Activated T-cell treated with anti-CD3 and anti-CD28 coated beads, Interleukin-2, amount 50 U/mL, for 24 hours (primary cell): Measurements from ENCODE around the gene ABCC10.

Experiments used
- DNase-seq: peaks from one replicate; pipeline ENCODE4 v3.0.0-alpha.2; 2020
- H3K27ac Mint-ChIP-seq: 2 replicates; pipeline ENCODE4 v1.8.0; 2020; ENCODE audit warnings: mild to moderate bottlenecking, mixed read lengths
- H3K27me3 Mint-ChIP-seq: 2 replicates; pipeline ENCODE4 v1.8.0; 2020; ENCODE audit warnings: mixed read lengths
- H3K36me3 Mint-ChIP-seq: 2 replicates; pipeline ENCODE4 v1.8.0; 2020; ENCODE audit warnings: low read depth, mixed read lengths
- H3K4me1 Mint-ChIP-seq: 2 replicates; pipeline ENCODE4 v1.8.0; 2020; ENCODE audit warnings: low read depth, mixed read lengths
- H3K4me3 Mint-ChIP-seq: 2 replicates; pipeline ENCODE4 v1.8.0; 2020; ENCODE audit warnings: mild to moderate bottlenecking, moderate library complexity, mixed read lengths
- H3K9me3 Mint-ChIP-seq: 2 replicates; pipeline ENCODE4 v1.8.0; 2020; ENCODE audit warnings: mixed read lengths

ABCC10 gene

GRCh38 chr6:43428112-43428570 lies 800 bp downstream of the ABCC10 start:
- H3K4me3 Mint-ChIP-seq = peak overlapping the region; percentile 96
- DNase-seq = no peak
- no peaks in the 10 kb centered on the region for H3K27me3 Mint-ChIP-seq
- H3K9me3 Mint-ChIP-seq = no peaks in the 10 kb centered on the region
- H3K27ac Mint-ChIP-seq = peak overlapping the region; percentile 99
- H3K36me3 Mint-ChIP-seq = peaks cover 38% of the 10 kb centered on the region
- peaks cover 25% of the 10 kb centered on the region for H3K4me1 Mint-ChIP-seq

GRCh38 chr6:43428874-43429273 lies 1.5 kb downstream of the ABCC10 start:
- DNase-seq = no peak
- Mint-ChIP-seq H3K9me3 (no peaks in the 10 kb centered on the region), H3K27ac (peak overlapping the region; percentile 99), H3K27me3 (no peaks in the 10 kb centered on the region), H3K4me3 (peak overlapping the region; percentile 96), H3K36me3 (peaks cover 42% of the 10 kb centered on the region), H3K4me1 (peaks cover 25% of the 10 kb centered on the region)

GRCh38 chr6:43432009-43432945 lies 4.9 kb downstream of the ABCC10 start:
- Mint-ChIP-seq H3K27me3 (no peaks in the 10 kb centered on the region), H3K9me3 (no peaks in the 10 kb centered on the region), H3K36me3 (peaks cover 73% of the 10 kb centered on the region), H3K4me1 (peaks cover 27% of the 10 kb centered on the region), H3K27ac (peak overlapping the region; percentile 12), H3K4me3 (no peak overlapping the region)
- DNase-seq = no peak

- Mint-ChIP-seq H3K9me3 (no peaks in the 10 kb centered on the region), H3K4me1 (peaks cover 25% of the 10 kb centered on the region), H3K36me3 (peaks cover 74% of the 10 kb centered on the region), H3K4me3 (no peak overlapping the region), H3K27ac (no peak overlapping the region), H3K27me3 (no peaks in the 10 kb centered on the region)
- DNase-seq = no peak
Observed at GRCh38 chr6:43433148-43433547, 5.8 kb downstream of the ABCC10 start.

- DNase-seq = no peak
- H3K4me1 Mint-ChIP-seq = peaks cover 16% of the 10 kb centered on the region
- H3K27ac Mint-ChIP-seq = peak overlapping the region; percentile 33
- peaks cover 79% of the 10 kb centered on the region for H3K36me3 Mint-ChIP-seq
- H3K9me3 Mint-ChIP-seq = no peaks in the 10 kb centered on the region
- H3K4me3 Mint-ChIP-seq = no peak overlapping the region
- H3K27me3 Mint-ChIP-seq = no peaks in the 10 kb centered on the region
Observed at GRCh38 chr6:43434001-43434840, 6.9 kb downstream of the ABCC10 start.

- no peaks in the 10 kb centered on the region for H3K9me3 Mint-ChIP-seq
- peaks cover 83% of the 10 kb centered on the region for H3K36me3 Mint-ChIP-seq
- peak overlapping the region; percentile 33 for H3K27ac Mint-ChIP-seq
- no peak overlapping the region for H3K4me3 Mint-ChIP-seq
- H3K4me1 Mint-ChIP-seq = peaks cover 16% of the 10 kb centered on the region
- no peak for DNase-seq
- H3K27me3 Mint-ChIP-seq = no peaks in the 10 kb centered on the region
Observed at GRCh38 chr6:43434943-43435342, 7.6 kb downstream of the ABCC10 start.

GRCh38 chr6:43435682-43436437 lies 8.5 kb downstream of the ABCC10 start:
- no peak for DNase-seq
- Mint-ChIP-seq H3K27me3 (no peaks in the 10 kb centered on the region), H3K4me3 (no peak overlapping the region), H3K36me3 (peaks cover 84% of the 10 kb centered on the region), H3K27ac (no peak overlapping the region), H3K9me3 (no peaks in the 10 kb centered on the region), H3K4me1 (peaks cover 12% of the 10 kb centered on the region)

- no peak overlapping the region for H3K4me3 Mint-ChIP-seq
- H3K27me3 Mint-ChIP-seq = no peaks in the 10 kb centered on the region
- peaks cover 85% of the 10 kb centered on the region for H3K36me3 Mint-ChIP-seq
- peak overlapping the region; percentile 61 for H3K27ac Mint-ChIP-seq
- H3K4me1 Mint-ChIP-seq = peaks cover 10% of the 10 kb centered on the region
- DNase-seq = no peak
- H3K9me3 Mint-ChIP-seq = no peaks in the 10 kb centered on the region
Observed at GRCh38 chr6:43436577-43437282, 9.4 kb downstream of the ABCC10 start.

- Mint-ChIP-seq H3K27me3 (no peaks in the 10 kb centered on the region), H3K27ac (no peak overlapping the region), H3K9me3 (no peaks in the 10 kb centered on the region), H3K36me3 (peaks cover 82% of the 10 kb centered on the region), H3K4me1 (peaks cover 9% of the 10 kb centered on the region), H3K4me3 (no peak overlapping the region)
- DNase-seq = no peak
Observed at GRCh38 chr6:43437700-43438099, 10.4 kb downstream of the ABCC10 start.

GRCh38 chr6:43442935-43443334 lies 15.6 kb downstream of the ABCC10 start:
- no peaks in the 10 kb centered on the region for H3K27me3 Mint-ChIP-seq
- H3K36me3 Mint-ChIP-seq = peaks cover 86% of the 10 kb centered on the region
- H3K9me3 Mint-ChIP-seq = no peaks in the 10 kb centered on the region
- H3K4me1 Mint-ChIP-seq = no peaks in the 10 kb centered on the region
- no peak overlapping the region for H3K27ac Mint-ChIP-seq
- H3K4me3 Mint-ChIP-seq = no peak overlapping the region
- no peak for DNase-seq

- H3K9me3 Mint-ChIP-seq = no peaks in the 10 kb centered on the region
- no peak overlapping the region for H3K27ac Mint-ChIP-seq
- H3K4me1 Mint-ChIP-seq = no peaks in the 10 kb centered on the region
- no peak for DNase-seq
- H3K36me3 Mint-ChIP-seq = peaks cover 86% of the 10 kb centered on the region
- no peaks in the 10 kb centered on the region for H3K27me3 Mint-ChIP-seq
- no peak overlapping the region for H3K4me3 Mint-ChIP-seq
Observed at GRCh38 chr6:43444036-43444435, 16.7 kb downstream of the ABCC10 start.

GRCh38 chr6:43444582-43444981 lies 17.2 kb downstream of the ABCC10 start:
- DNase-seq = no peak
- Mint-ChIP-seq H3K27me3 (no peaks in the 10 kb centered on the region), H3K4me3 (no peak overlapping the region), H3K4me1 (no peaks in the 10 kb centered on the region), H3K9me3 (no peaks in the 10 kb centered on the region), H3K27ac (no peak overlapping the region), H3K36me3 (peaks cover 90% of the 10 kb centered on the region)

GRCh38 chr6:43445576-43445975 lies 18.2 kb downstream of the ABCC10 start:
- peaks cover 93% of the 10 kb centered on the region for H3K36me3 Mint-ChIP-seq
- H3K9me3 Mint-ChIP-seq = no peaks in the 10 kb centered on the region
- H3K27me3 Mint-ChIP-seq = no peaks in the 10 kb centered on the region
- no peak overlapping the region for H3K4me3 Mint-ChIP-seq
- no peak for DNase-seq
- H3K27ac Mint-ChIP-seq = no peak overlapping the region
- no peaks in the 10 kb centered on the region for H3K4me1 Mint-ChIP-seq

- no peak overlapping the region for H3K27ac Mint-ChIP-seq
- H3K9me3 Mint-ChIP-seq = no peaks in the 10 kb centered on the region
- peaks cover 94% of the 10 kb centered on the region for H3K36me3 Mint-ChIP-seq
- H3K27me3 Mint-ChIP-seq = no peaks in the 10 kb centered on the region
- no peak for DNase-seq
- no peaks in the 10 kb centered on the region for H3K4me1 Mint-ChIP-seq
- no peak overlapping the region for H3K4me3 Mint-ChIP-seq
Observed at GRCh38 chr6:43447604-43448003, 20.3 kb downstream of the ABCC10 start.
